ENCODE measurements around the gene MEP1B.

Gene MEP1B

DNA sequence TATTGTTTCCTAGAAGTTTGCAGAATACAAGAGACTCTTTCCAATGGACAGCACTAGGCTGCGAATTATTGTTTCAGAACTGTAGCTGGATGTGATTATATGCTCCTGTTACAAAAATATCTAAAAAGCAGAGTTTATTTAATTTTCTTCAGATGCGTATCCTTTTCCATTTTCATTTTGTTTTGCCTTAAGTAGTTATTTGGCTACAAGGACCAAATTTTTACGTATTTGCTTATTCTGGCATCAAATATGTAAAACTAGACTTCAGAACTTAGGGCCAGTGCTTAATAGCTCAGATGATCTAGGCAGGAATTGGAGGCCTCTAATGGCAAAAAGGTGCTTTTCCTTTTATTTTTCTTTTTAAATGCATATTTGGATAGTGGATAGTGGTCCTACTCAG, 18.7 kb downstream of the MEP1B start:
- no peaks in the 10 kb centered on the region for H3K4me1 ChIP-seq (ENCODE audit: insufficient read depth, low read length)
- no peak overlapping the region for H3K4me2 ChIP-seq (ENCODE audit: insufficient read depth, low read length)
- H3K4me3 ChIP-seq (ENCODE audit: low read depth in 1 of 2, low read length in 2 of 2): no peak overlapping the region
- H3K27me3 ChIP-seq (ENCODE audit: insufficient read depth, low read length, poor library complexity): peaks cover 9% of the 10 kb centered on the region
- no peak overlapping the region for H3K27ac ChIP-seq (ENCODE audit: low read length)
- H3K79me2 ChIP-seq (ENCODE audit: insufficient read depth, low read length): no peaks in the 10 kb centered on the region
- no peak overlapping the region for H3K9ac ChIP-seq (ENCODE audit: low read depth, low read length)
- no peak for TF ChIP-seq EZH2 (IDR thresholded peaks at IDR 0.05; ENCODE audit: borderline replicate concordance, low read depth, low read length, severe bottlenecking)
- TF ChIP-seq, protein P1, sequence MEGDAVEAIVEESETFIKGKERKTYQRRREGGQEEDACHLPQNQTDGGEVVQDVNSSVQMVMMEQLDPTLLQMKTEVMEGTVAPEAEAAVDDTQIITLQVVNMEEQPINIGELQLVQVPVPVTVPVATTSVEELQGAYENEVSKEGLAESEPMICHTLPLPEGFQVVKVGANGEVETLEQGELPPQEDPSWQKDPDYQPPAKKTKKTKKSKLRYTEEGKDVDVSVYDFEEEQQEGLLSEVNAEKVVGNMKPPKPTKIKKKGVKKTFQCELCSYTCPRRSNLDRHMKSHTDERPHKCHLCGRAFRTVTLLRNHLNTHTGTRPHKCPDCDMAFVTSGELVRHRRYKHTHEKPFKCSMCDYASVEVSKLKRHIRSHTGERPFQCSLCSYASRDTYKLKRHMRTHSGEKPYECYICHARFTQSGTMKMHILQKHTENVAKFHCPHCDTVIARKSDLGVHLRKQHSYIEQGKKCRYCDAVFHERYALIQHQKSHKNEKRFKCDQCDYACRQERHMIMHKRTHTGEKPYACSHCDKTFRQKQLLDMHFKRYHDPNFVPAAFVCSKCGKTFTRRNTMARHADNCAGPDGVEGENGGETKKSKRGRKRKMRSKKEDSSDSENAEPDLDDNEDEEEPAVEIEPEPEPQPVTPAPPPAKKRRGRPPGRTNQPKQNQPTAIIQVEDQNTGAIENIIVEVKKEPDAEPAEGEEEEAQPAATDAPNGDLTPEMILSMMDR (IDR thresholded peaks at IDR 0.05; ENCODE audit: borderline replicate concordance, extremely low read depth, low read length, poor library complexity, severe bottlenecking): no peak
- DNase-seq (no peak), ATAC-seq (ENCODE audit: insufficient read depth, low read depth) (no peak)
- H2AFZ ChIP-seq (ENCODE audit: low read depth, low read length): no peak overlapping the region
- no peaks in the 10 kb centered on the region for H3K9me3 ChIP-seq (ENCODE audit: insufficient read depth, low read length, severe bottlenecking)
- H4K20me1 ChIP-seq (ENCODE audit: insufficient read depth, low read length): no peaks in the 10 kb centered on the region
- H3K36me3 ChIP-seq (ENCODE audit: insufficient read depth, low read length): no peaks in the 10 kb centered on the region

DNA sequence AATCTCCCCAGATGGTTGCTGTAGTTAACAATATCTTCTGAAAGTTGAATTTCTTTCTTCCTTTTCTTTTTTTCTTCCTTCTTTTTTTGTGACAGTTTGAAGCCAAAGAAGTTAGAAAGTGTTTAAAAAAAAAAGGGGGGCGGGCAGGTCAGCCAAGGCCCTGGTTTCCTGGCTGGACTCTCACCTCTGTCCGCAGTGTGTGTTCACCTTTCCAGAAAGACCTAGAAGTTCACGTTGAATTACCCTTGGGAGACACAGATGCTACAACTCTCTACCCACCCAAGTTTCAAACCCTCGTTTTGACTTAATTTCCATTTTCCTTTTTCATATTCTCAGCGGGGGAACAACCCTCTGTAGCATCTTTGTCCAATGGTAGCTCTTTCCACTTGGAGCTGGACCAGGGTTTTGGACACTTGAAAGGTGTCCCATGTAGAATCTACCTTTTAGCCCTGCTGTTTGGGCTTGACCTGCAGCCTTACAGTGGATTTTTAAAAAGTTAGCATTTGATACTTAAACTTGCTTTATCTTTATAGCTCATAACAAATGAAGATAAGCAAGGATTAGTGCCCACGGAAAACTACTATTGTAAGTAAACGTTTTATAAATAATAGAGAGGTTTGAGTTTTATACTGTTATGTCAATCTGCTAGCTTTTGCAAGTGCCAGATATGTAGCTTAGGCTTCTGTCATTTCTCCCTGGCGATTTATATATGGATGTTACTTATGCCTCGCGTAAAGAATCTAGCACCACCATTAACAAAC, 20.0 kb downstream of the MEP1B start:
- ATAC-seq (ENCODE audit: insufficient read depth, low read depth) (no peak), DNase-seq (no peak)
- H3K79me2 ChIP-seq (ENCODE audit: insufficient read depth, low read length): no peaks in the 10 kb centered on the region
- no peaks in the 10 kb centered on the region for H3K4me1 ChIP-seq (ENCODE audit: insufficient read depth, low read length)
- no peak overlapping the region for H3K27ac ChIP-seq (ENCODE audit: low read length)
- H3K4me2 ChIP-seq (ENCODE audit: insufficient read depth, low read length): no peak overlapping the region
- no peak overlapping the region for H3K9ac ChIP-seq (ENCODE audit: low read depth, low read length)
- no peaks in the 10 kb centered on the region for H3K9me3 ChIP-seq (ENCODE audit: insufficient read depth, low read length, severe bottlenecking)
- no peak overlapping the region for H2AFZ ChIP-seq (ENCODE audit: low read depth, low read length)
- no peaks in the 10 kb centered on the region for H4K20me1 ChIP-seq (ENCODE audit: insufficient read depth, low read length)
- H3K36me3 ChIP-seq (ENCODE audit: insufficient read depth, low read length): no peaks in the 10 kb centered on the region
- peaks cover 10% of the 10 kb centered on the region for H3K27me3 ChIP-seq (ENCODE audit: insufficient read depth, low read length, poor library complexity)
- H3K4me3 ChIP-seq (ENCODE audit: low read depth in 1 of 2, low read length in 2 of 2): no peak overlapping the region
- no peak for TF ChIP-seq EZH2 (IDR thresholded peaks at IDR 0.05; ENCODE audit: borderline replicate concordance, low read depth, low read length, severe bottlenecking)
- TF ChIP-seq, protein P1 (IDR thresholded peaks at IDR 0.05; ENCODE audit: borderline replicate concordance, extremely low read depth, low read length, poor library complexity, severe bottlenecking): no peak

DNA sequence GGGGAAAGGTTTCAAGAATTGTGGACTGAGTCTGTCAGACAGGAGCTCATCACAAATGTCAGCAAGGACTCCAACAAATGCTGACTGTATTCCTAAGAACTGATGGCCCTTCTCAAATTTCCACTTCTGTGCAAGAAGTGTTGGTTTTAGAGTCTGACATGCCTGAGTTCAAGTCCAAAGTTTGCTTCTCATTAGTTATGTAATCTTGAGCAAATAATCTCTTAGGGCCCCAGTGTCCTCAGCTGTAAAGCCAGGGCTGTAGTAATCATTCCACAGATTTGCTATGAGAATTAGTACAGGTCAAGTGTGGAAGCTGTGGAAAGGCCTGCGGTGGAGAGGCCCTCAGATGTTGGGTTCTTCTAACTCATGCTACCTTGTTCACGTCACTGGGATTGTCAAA, 23.9 kb downstream of the MEP1B start:
- Histone ChIP-seq H3K4me3 (ENCODE audit: low read depth in 1 of 2, low read length in 2 of 2) (no peak overlapping the region), H3K36me3 (ENCODE audit: insufficient read depth, low read length) (no peaks in the 10 kb centered on the region), H3K27me3 (ENCODE audit: insufficient read depth, low read length, poor library complexity) (peaks cover 5% of the 10 kb centered on the region), H4K20me1 (ENCODE audit: insufficient read depth, low read length) (no peaks in the 10 kb centered on the region), H2AFZ (ENCODE audit: low read depth, low read length) (no peak overlapping the region), H3K79me2 (ENCODE audit: insufficient read depth, low read length) (no peaks in the 10 kb centered on the region), H3K4me1 (ENCODE audit: insufficient read depth, low read length) (no peaks in the 10 kb centered on the region), H3K9ac (ENCODE audit: low read depth, low read length) (no peak overlapping the region), H3K4me2 (ENCODE audit: insufficient read depth, low read length) (no peak overlapping the region), H3K27ac (ENCODE audit: low read length) (no peak overlapping the region), H3K9me3 (ENCODE audit: insufficient read depth, low read length, severe bottlenecking) (no peaks in the 10 kb centered on the region)
- ATAC-seq (ENCODE audit: insufficient read depth, low read depth): no peak
- TF ChIP-seq EZH2 (IDR thresholded peaks at IDR 0.05; ENCODE audit: borderline replicate concordance, low read depth, low read length, severe bottlenecking): no peak
- TF ChIP-seq, protein P1 (IDR thresholded peaks at IDR 0.05; ENCODE audit: borderline replicate concordance, extremely low read depth, low read length, poor library complexity, severe bottlenecking): no peak
- no peak for DNase-seq

Measured in DND-41 (cell line).